GM13977 (cell line): ENCODE results near the gene HCK.

Experiments
- DNase-seq: peaks from one replicate; pipeline ENCODE4 v3.0.0; 2012; ENCODE audit warnings: low spot score
- in situ Hi-C: fragments of 300-500 bp; cut with MboI; formaldehyde crosslinking; loops from one replicate; pipeline ENCODE4 v1.12.0; 2022; ENCODE audit warnings: low sequenced_read_pairs, low pct_unique_long_range_greater_than_20kb, mixed read lengths, inconsistent platforms; ENCODE audit not compliant: unreplicated experiment
- TF ChIP-seq, protein P1 (sequence below): IDR thresholded peaks from 2 replicates; pipeline ENCODE4 v1.5.1; 2012; ENCODE audit warnings: mild to moderate bottlenecking, control low read depth; ENCODE audit not compliant: insufficient read depth; ENCODE audit errors: extremely low read depth, missing control alignments

Gene HCK

DNA sequence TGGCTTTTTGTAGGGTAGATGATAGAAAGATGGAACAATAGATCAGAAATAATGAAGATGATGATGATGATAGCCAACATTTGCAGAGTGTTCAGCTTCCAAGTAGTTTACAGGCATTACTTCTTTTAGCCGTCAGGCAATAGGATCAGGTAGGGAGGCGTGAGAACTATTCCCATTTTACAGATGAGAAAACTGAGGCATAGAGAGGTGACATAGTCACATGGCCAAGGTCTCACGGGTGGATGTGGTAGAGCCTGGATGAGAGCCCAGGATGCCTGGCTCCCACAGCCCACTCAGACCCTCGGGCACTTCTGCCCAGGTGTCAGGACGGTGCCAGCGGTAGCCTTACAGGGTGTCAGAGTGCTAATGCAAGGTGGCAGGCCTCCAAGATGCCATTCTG, 31.4 kb downstream of the HCK start:
- TF ChIP-seq, protein P1, sequence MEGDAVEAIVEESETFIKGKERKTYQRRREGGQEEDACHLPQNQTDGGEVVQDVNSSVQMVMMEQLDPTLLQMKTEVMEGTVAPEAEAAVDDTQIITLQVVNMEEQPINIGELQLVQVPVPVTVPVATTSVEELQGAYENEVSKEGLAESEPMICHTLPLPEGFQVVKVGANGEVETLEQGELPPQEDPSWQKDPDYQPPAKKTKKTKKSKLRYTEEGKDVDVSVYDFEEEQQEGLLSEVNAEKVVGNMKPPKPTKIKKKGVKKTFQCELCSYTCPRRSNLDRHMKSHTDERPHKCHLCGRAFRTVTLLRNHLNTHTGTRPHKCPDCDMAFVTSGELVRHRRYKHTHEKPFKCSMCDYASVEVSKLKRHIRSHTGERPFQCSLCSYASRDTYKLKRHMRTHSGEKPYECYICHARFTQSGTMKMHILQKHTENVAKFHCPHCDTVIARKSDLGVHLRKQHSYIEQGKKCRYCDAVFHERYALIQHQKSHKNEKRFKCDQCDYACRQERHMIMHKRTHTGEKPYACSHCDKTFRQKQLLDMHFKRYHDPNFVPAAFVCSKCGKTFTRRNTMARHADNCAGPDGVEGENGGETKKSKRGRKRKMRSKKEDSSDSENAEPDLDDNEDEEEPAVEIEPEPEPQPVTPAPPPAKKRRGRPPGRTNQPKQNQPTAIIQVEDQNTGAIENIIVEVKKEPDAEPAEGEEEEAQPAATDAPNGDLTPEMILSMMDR, result no peak
- in situ Hi-C loops, result loop anchor here (25.0 kb wide), 1 partner anchor 246 kb away; the partner anchor contains the start of gene FOXS1
- DNase-seq, result no peak

DNA sequence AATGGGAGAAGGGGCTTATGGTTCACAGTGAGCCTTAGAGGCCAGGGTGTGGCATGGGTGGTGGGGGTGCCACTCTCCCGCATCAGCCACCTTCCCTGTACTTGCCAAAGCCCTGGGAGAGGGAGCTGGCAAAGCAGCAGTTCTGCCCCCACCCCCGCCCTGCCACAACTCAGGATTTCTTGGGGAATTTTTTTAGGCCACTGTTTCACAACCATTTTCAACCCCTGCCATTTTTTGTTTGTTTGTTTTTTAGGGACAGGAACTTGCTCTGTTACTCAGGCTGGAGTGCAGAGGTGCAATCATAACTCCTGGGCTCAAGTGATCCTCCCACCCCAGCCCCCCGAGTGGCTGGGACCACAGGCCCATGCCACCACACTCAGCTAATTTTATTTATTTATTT, 35.0 kb downstream of the HCK start:
- TF ChIP-seq, protein P1, result no peak
- in situ Hi-C loops, result loop anchor here (25.0 kb wide), 1 partner anchor 250 kb away; the partner anchor contains the start of gene FOXS1
- no peak for DNase-seq

DNA sequence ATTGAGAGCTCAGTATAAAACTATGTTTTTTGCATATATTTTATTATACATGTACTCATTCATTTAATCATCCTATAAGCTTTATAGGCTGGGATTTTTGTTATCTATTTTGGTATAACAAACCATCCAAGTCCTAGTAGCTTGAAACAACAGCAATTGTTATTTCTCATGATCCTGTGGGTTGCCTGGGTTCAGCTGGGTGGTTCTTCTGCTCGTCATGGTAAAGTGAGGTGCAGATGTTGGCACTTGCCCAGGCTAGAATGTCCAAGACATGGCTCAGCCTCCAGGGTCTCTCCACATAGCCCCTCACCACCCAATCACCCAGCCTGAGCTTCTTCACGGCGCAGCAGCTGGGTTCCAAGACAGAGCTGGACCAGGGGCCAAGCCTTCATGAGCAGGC, 36.7 kb downstream of the HCK start:
- no peak for DNase-seq
- TF ChIP-seq, protein P1, result no peak
- in situ Hi-C loops, result loop anchor here (25.0 kb wide), 1 partner anchor 251 kb away; the partner anchor contains the start of gene FOXS1

DNA sequence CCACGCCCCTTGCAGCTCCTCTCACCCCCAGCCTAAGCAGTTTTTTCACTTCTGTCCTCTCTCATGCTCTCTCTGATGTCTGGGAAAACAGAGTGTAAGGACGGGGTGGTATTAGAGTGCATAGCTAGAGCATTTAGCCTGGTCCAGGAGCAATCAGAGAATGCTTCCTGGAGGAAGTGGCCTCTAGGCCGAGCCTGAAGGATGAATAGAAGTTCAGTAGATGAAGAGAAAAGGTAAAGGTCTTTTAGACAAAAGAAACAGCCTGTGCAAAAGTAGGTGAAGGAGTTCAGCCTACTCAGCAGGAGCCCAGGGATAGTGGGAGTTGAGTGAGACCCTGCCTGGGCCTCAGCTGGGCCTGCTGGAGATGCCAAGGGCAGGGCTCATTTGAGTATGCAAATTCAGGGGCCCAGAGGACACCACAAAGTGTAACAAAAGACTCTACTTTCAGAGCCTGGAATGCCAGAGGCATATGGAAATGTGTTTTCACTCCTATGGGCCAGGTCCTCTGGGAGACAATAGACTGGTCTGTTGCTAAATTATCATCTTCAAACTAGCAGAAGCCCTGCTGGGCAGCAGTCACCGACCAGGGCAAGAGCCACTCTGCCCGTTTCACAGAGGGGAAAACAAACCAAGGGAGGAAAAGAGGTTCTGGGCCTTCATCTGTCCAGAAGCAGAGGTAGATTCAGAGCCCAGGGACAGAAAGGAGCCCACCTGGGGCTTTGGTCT, 37.8 kb downstream of the HCK start:
- in situ Hi-C loops, result loop anchor here (25.0 kb wide), 1 partner anchor 252 kb away; the partner anchor contains the start of gene FOXS1
- TF ChIP-seq, protein P1, result no peak
- no peak for DNase-seq

DNA sequence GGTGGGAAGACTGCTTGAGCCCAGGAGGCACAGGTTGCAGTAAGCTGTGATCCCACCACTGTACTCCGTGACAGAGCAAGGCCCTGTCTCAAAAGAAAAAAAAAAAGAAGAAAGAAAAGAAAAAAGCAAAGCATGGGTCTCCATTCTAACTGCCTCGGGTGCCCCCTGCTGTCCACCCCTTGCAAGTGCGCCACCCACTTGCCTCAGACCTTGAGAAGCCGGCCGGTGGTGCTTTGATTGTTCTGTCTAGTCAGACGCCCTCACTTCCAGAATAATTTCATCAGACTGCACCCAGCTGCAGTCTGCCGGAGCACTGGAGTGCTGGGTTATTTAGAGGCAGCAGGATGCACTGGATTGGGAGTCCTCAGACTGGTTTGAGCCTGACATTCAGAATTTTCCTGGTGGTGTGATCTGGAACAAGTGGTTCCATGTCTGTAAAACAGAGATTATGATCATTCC, 39.9 kb downstream of the HCK start:
- DNase-seq, result peak; percentile 77
- TF ChIP-seq, protein P1, result peak; percentile 94
- in situ Hi-C loops, result loop anchor here (25.0 kb wide), 1 partner anchor 255 kb away; the partner anchor contains the start of gene FOXS1

DNA sequence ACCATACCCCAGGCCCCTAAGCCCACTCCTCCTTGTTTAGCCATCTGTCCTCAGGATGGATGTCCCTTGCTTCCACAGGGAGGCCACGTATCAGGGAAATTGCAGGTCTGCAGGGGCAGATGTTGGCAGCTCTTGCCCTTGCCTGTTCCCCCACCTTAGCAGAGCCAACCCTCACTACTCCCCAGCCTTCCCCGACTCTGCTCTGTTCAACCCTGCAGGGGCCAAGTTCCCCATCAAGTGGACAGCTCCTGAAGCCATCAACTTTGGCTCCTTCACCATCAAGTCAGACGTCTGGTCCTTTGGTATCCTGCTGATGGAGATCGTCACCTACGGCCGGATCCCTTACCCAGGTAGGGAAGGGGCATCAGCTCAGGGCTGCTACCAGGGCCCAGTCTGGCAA, 46.7 kb downstream of the HCK start:
- TF ChIP-seq, protein P1, result no peak
- in situ Hi-C loops, result loop anchor here (25.0 kb wide), 1 partner anchor 261 kb away; the partner anchor contains the start of gene FOXS1
- no peak for DNase-seq
